GM18508 (cell line): ENCODE data around the gene LINGO4.

Experiments used
- ATAC-seq: cut with Tn5 transposase; IDR thresholded peaks from one replicate; pipeline ENCODE4 v1.9.1; 2021; ENCODE audit warnings: moderate number of reproducible peaks; ENCODE audit not compliant: insufficient read depth, unreplicated experiment

LINGO4 gene

GRCh38 chr1:151835596-151835995, 30.4 kb upstream of the LINGO4 start:
- no peak for ATAC-seq

GRCh38 chr1:151834239-151834638, 29.0 kb upstream of the LINGO4 start:
- ATAC-seq, result no peak

DNA sequence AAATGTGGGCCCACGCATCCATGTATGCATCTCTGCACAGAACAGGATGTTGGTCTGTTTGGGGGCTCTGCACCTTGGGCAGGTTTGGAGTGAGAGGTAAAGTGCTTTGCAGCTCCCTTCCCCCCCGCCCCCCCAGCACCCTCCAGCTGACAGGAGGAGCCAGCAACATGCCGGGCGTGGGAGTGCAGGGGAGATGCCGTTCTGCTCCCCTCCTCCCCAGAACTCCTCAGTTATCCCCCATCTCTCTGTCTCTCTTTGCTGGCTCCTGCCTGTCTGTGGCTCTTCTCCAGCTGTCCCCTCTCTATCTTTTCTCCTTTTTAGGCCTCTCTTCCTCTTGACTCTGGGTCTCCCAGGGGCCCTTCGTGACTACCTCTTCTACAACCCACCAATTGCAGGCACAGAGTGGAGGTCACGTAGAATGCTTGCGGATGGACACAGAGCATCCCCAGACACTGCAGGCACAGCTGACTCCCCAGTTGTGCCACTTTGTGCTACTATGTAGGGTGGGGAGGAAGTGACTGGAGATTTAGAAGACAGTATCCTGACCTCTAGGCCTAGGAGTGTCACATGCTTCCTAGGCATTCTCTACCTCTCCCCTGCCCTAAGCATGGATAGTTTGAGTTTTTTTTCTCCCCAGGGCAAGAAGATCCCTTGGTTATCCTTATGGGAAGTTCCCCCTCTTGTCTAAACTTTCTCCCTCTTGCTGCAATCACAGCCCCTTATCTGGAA, 28.1 kb upstream of the LINGO4 start:
- no peak for ATAC-seq

GRCh38 chr1:151832318-151832980, 27.2 kb upstream of the LINGO4 start:
- no peak for ATAC-seq

GRCh38 chr1:151831605-151832004, 26.4 kb upstream of the LINGO4 start, which contains the start of gene RORC:
Gene RORC (minus strand): TSS chr1:151831802. CDS start chr1:151831764, 38 bp downstream.
- no peak for ATAC-seq

DNA sequence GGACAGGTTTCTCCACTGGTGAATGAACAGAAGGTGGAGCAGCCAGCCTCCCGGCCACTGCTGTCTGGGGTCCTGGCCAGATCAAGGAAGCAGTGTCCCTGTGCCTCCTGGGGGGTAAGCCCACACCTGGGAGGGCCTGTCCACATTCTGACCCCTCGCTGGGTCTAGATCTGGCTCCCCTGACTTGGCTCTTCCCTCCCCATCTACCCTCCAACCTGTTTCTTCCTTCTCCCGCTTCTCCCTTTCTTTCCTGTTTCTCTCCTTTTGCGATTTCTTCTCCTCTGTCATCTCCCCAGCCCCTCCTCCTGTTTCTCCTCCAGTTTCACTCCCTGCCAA, 26.0 kb upstream of the LINGO4 start:
- ATAC-seq, result no peak

- ATAC-seq, result no peak
Measured at GRCh38 chr1:151830055-151830454, 24.8 kb upstream of the LINGO4 start.

DNA sequence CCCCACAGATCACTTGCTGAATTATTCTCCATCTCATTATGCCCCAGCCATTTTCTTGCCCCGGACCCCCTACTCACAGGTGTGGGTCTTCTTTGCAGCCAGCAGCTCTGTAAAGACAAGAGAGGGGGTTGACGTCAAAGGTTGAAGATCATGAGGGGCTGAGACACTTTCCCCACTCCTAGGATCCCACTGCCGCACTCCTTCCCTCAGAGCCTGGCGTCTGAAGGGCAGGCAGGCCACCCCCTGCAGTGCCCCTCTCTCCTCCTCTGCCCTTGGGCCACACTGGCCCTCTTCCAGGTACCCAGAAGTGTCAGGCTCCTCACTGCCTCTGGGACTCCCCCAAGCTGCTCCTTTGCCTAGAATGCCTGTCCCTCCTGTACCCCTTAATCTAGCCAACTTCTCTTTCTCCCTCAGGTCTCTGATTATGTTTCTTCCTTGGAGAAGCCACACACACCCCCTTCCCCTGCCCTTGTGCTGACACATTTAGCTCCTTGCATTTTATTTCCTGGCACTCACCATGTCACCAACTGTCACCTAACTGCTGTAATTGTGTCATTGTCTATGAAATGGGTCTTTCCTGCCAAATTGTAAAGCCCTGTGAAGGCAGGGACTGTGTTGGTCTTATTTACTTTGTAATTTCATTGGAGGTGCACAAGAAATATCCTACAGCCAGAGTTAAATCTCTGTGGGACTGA, 24.3 kb upstream of the LINGO4 start:
- ATAC-seq, result no peak

GRCh38 chr1:151828921-151829320, 23.7 kb upstream of the LINGO4 start:
- no peak for ATAC-seq

- ATAC-seq, result no peak
Measured at GRCh38 chr1:151827853-151828252, 22.6 kb upstream of the LINGO4 start.

DNA sequence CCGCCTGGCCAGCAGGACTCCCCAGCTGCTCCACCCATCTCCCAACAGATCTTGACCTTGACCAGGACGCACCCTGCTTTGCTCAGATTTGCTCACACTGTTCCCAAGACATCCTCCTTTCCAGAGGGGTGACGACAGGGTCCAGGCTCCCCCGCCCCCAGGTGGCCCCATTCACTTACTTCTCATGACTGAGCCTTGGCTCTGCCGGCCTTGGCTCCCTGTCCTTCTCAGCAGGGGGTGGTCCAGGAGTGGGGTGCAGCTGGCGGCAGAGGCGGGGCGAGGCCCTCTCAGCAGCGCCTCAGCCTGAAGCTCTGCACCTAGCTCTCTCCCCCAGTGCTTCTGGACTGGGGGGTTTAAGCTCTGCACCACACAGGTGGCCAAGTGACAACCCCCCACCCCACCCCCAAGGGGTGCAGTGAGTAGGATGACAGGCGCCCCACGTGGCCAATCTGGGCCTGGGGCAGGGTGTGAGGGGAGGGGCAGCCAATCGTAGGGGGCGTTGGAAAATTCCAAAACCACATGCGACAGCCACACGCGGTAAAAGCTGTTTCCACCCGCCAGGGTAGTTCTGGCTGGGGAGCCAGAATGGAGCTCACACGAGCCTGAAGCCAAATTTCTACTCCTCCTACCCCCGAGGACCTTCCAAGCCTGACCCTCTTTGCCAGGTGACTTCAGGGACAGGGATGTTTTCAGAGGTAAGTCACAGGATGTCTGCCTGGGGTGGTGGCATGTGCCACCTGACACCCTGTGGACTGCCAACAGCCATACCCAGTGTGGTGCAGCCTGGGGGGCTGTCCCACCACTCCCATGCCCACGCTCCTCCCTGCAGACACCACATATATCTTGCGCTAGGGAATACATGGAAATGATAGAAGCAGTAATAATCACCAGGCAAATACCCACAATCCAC, 20.8 kb upstream of the LINGO4 start:
- ATAC-seq, result no peak

DNA sequence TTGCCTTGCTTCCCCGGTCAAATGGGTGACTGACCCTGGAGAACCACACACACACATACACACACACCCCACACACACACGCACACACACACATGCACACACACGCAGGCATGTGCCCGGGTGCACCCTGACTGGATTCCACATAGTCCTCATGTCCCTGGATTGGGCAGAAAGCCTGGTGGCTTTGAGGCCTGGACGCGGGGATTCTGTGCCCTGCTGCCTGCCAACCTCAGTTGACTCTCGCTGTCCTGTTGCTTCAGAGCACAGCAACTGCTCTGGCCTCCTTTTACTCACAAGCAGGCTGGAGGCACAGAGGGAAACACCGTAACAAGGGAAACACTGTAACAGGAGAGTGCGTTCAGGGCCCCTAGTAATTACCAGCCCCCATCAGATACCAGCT, 20.0 kb upstream of the LINGO4 start:
- no peak for ATAC-seq

- ATAC-seq, result no peak
Measured at GRCh38 chr1:151823175-151823574, 18.0 kb upstream of the LINGO4 start.

DNA sequence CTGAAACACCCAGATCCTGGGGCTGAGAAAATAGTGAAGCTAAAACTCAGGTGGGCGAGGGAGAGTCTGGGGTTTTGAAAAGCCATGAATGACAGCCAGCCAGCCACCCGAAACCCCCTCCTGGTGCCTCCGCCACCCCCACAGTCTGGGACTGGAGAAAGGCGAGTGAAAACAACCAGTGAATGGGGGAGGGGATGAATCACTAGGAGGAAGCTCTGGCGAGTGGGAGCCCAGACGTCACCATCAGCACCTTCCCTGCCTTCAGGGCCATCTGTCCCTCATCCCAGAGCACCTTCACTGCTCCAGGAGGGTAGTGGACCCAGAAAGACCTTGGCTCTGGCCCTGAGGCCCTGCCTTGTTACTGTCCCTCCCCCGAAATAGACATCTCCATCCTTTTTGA, 17.2 kb upstream of the LINGO4 start:
- no peak for ATAC-seq

- no peak for ATAC-seq
Measured at GRCh38 chr1:151820940-151821339, 15.7 kb upstream of the LINGO4 start.

- ATAC-seq, result no peak
Measured at GRCh38 chr1:151819976-151820623, 14.9 kb upstream of the LINGO4 start.

- no peak for ATAC-seq
Measured at GRCh38 chr1:151819227-151819835, 14.1 kb upstream of the LINGO4 start.

- ATAC-seq, result no peak
Measured at GRCh38 chr1:151817353-151817730, 12.1 kb upstream of the LINGO4 start.

- no peak for ATAC-seq
Measured at GRCh38 chr1:151816548-151817352, 11.5 kb upstream of the LINGO4 start.
